ENCODE data around the gene MIF. TPM values are rescaled to one million over a fixed set of nuclear protein-coding genes. Genes with fewer than 3 reads are reported as not detected.
"Not testable (repeated sequence)": the region's sequence is repeated elsewhere in the genome, so short reads cannot be mapped to it uniquely, and the experiment has no call there.

The MIF gene
- polyA plus RNA-seq, 12 donors, result 78.2 to 238 (median 118) TPM; not detected in 1

- not testable (repeated sequence) for DNase-seq
These were observed 27.5 kb downstream of the MIF start for GRCh38 chr22:23921586-23922201.

DNA sequence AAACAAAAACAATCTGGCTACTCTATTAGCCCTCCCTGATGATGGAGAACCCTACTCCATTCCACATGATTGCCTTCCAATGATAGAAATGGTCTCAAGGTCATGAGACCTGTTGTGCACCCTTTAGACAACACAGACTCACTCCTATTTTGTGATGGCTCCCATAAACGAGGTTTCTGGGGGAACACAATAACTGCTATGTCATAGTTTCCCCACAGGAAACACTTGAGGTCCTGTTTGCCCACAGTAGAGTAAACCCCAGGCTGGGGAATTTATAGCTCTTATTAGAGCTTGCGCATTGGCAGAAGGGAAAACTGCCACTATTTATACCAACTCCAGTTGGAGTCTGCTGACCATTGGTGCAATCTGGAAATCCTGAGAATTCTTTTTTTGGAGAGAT is 28.7 kb downstream of the MIF start:
- no peak for DNase-seq

DNA sequence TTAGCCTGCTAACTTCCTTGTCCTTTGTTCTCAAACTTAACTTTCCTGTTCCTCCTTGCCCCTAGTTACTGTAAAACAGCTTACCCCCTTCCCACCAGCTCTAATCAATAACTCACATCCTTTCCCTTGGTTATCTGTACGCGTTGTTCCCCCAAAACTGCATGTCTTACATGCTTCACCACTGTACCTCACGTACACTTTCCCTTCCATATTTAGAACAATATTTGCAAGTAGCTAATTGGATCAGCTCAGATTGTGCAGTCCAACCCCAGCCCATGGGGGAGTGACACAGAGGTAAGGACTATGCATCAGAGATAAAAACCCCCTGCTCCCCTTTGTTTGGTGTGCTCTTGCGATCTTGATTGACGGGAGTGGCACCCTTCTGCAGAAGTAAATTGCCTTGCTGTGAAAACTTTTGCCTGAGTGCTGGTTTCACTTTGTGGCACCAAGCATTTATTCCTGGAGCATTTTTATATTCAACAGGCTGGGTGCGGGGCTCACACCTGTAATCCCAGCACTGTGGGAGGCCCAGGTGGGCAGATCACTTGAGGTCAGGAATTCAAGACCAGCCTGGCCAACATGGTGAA is 30.9 kb downstream of the MIF start:
- DNase-seq, result no peak

DNA sequence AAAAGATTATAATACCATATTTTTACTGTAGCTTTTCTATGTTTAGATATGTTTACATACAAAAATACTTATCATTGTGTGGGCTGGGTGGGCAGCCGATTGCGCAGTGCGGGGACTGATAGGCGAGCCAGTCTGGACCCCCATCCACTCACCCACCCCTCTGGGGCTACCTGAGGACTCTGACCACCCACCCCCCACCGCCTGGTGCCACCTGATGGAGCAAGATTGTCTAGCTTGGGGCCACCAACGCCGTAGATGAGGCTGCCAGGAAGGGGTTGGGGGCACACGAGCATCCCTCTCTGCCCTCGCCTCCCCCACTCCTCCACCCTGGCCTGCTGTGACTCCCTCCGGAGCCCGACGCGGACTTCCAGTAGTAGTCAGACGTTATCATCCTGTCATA is 32.4 kb downstream of the MIF start:
- DNase-seq, result no peak

GRCh38 chr22:23938328-23939016 is 44.3 kb downstream of the MIF start:
- no peak for DNase-seq

GRCh38 chr22:23939017-23939357 is 44.8 kb downstream of the MIF start:
- no peak for DNase-seq

- DNase-seq, result not testable (repeated sequence)
These were observed 46.0 kb downstream of the MIF start for GRCh38 chr22:23940166-23940565.

Other genes starting within 250 kb of the MIF start
- 1 to 10 TPM in 8 of 12 donors, under 1 TPM in 2, not detected in 2; 0.84 to 3.0 (median 1.2) TPM for gene RGL4, start 203.4 kb upstream of the MIF start, polyA plus RNA-seq (ENCODE audit: insufficient read length in 12 of 12)
- gene ZNF70, start 143.3 kb upstream of the MIF start, polyA plus RNA-seq (ENCODE audit: insufficient read length in 12 of 12), result 1 to 10 TPM in 11 of 12 donors, not detected in 1; 4.1 to 7.4 (median 5.1) TPM
- 1 to 10 TPM in 4 of 12 donors, under 1 TPM in 3, not detected in 5; 0.34 to 3.9 (median 1.1) TPM for gene VPREB3, start 140.0 kb upstream of the MIF start, polyA plus RNA-seq (ENCODE audit: insufficient read length in 12 of 12)
- gene C22orf15, start 131.4 kb upstream of the MIF start, polyA plus RNA-seq (ENCODE audit: insufficient read length in 12 of 12), result 1 to 10 TPM in 1 of 12 donors, under 1 TPM in 9, not detected in 2; 0.08 to 1.0 (median 0.23) TPM
- gene CHCHD10, start 126.4 kb upstream of the MIF start, polyA plus RNA-seq (ENCODE audit: insufficient read length in 12 of 12), result 1,000 to 10,000 TPM in 1 of 12 donors, 100 to 1,000 TPM in 1, 10 to 100 TPM in 10; 33.8 to 1,945 (median 51.8) TPM
- 10 to 100 TPM in 3 of 12 donors, 1 to 10 TPM in 8, not detected in 1; 5.7 to 17.2 (median 8.3) TPM for gene MMP11, start 121.5 kb upstream of the MIF start, polyA plus RNA-seq (ENCODE audit: insufficient read length in 12 of 12)
- 100 to 1,000 TPM in 1 of 12 donors, 10 to 100 TPM in 10, not detected in 1; 54.2 to 121 (median 78.8) TPM for gene SMARCB1, start 107.4 kb upstream of the MIF start, polyA plus RNA-seq (ENCODE audit: insufficient read length in 12 of 12)
- 1 to 10 TPM in 5 of 12 donors, under 1 TPM in 5, not detected in 2; 0.70 to 2.8 (median 1.1) TPM for gene DERL3, start 55.4 kb upstream of the MIF start, polyA plus RNA-seq (ENCODE audit: insufficient read length in 12 of 12)
- gene SLC2A11, start 36.5 kb upstream of the MIF start, polyA plus RNA-seq (ENCODE audit: insufficient read length in 12 of 12), result 10 to 100 TPM in 4 of 12 donors, 1 to 10 TPM in 7, not detected in 1; 3.1 to 13.2 (median 6.7) TPM
- gene GSTT2B, start 66.8 kb downstream of the MIF start, polyA plus RNA-seq (ENCODE audit: insufficient read length in 12 of 12), result 10 to 100 TPM in 4 of 12 donors, 1 to 10 TPM in 6, not detected in 2; 2.1 to 39.1 (median 7.1) TPM
- 1 to 10 TPM in 10 of 12 donors, not detected in 2; 2.2 to 5.6 (median 3.9) TPM for gene DDTL, start 72.5 kb downstream of the MIF start, polyA plus RNA-seq (ENCODE audit: insufficient read length in 12 of 12)
- gene DDT, start 80.1 kb downstream of the MIF start, polyA plus RNA-seq (ENCODE audit: insufficient read length in 12 of 12), result 10 to 100 TPM in 11 of 12 donors, not detected in 1; 29.4 to 61.0 (median 42.2) TPM
- 1 to 10 TPM in 3 of 12 donors, under 1 TPM in 4, not detected in 5; 0.40 to 2.6 (median 0.82) TPM for gene GSTT2, start 85.8 kb downstream of the MIF start, polyA plus RNA-seq (ENCODE audit: insufficient read length in 12 of 12)
- gene GSTT4, start 111.1 kb downstream of the MIF start, polyA plus RNA-seq (ENCODE audit: insufficient read length in 12 of 12), result not detected
- gene CABIN1, start 116.9 kb downstream of the MIF start, polyA plus RNA-seq (ENCODE audit: insufficient read length in 12 of 12), result 10 to 100 TPM in 11 of 12 donors, not detected in 1; 20.2 to 59.6 (median 26.1) TPM

Measured in muscle of arm (tissue), 12 donors.